ENCODE data around the gene BANF2. TPM values are rescaled to one million over a fixed set of nuclear protein-coding genes. Genes with fewer than 3 reads are reported as not detected.
A peak's percentile ranks its signal among the peaks of the same experiment; 100 is the strongest.

Gene BANF2
- total RNA-seq: 0.14 TPM
- polyA plus RNA-seq: 0.25 TPM
- long read RNA-seq, donor 1: 0 reads
- long read RNA-seq, donor 2: 0 reads
- long read RNA-seq, donor 3: 0 reads
- long read RNA-seq, donor 4: 0 reads
- long read RNA-seq, donor 5: 0 reads
- long read RNA-seq, donor 6: 0 reads
- long read RNA-seq, donor 7: 0 reads
- long read RNA-seq, donor 8: 0 reads
- long read RNA-seq, donor 9: 0 reads
- long read RNA-seq, donor 10: 0 reads

GRCh38 chr20:17699931-17700351 lies at the start of gene BANF2:
Gene BANF2, plus strand, starts transcription at chr20:17699966. Its CDS starts 25,060 bp downstream, at chr20:17725026.
- DNase-seq (ENCODE audit: low read depth in 6 of 9, low spot score in 9 of 9): no peak
- H3K4me1 ChIP-seq (ENCODE audit: control insufficient read depth in 2 of 2, insufficient read depth in 2 of 2, low read length in 2 of 2): no peaks in the 10 kb centered on the region
- no peaks in the 10 kb centered on the region for H3K36me3 ChIP-seq (ENCODE audit: control insufficient read depth in 2 of 2, insufficient read depth in 2 of 2, low read length in 1 of 2)
- H3K4me3 ChIP-seq (ENCODE audit: low read length in 2 of 2): no peak within 1 kb of the TSS
- H3K9me3 ChIP-seq (ENCODE audit: control insufficient read depth in 2 of 2, insufficient read depth in 1 of 2, low read length in 1 of 2): no peaks in the 10 kb centered on the region
- no peak within 1 kb of the TSS for H3K27ac ChIP-seq (ENCODE audit: low read depth in 1 of 2, low read length in 1 of 2)
- H3K27me3 ChIP-seq (ENCODE audit: control insufficient read depth in 2 of 2, insufficient read depth in 1 of 2, low read length in 1 of 2): no peaks in the 10 kb centered on the region
- 93% methylated on average over 3 of the region's 3 CpGs for WGBS

GRCh38 chr20:17650301-17651128 lies 49.3 kb upstream of the BANF2 start:
- Histone ChIP-seq H3K27ac (ENCODE audit: low read depth in 1 of 2, low read length in 1 of 2) (peak overlapping the region in 1 of 2 donors; percentile 84), H3K27me3 (ENCODE audit: control insufficient read depth in 2 of 2, insufficient read depth in 1 of 2, low read length in 1 of 2) (no peaks in the 10 kb centered on the region), H3K36me3 (ENCODE audit: control insufficient read depth in 2 of 2, insufficient read depth in 2 of 2, low read length in 1 of 2) (peaks cover 0 to 2% of the 10 kb centered on the region in 2 donors), H3K4me3 (ENCODE audit: low read length in 2 of 2) (no peak overlapping the region), H3K4me1 (ENCODE audit: control insufficient read depth in 2 of 2, insufficient read depth in 2 of 2, low read length in 2 of 2) (peaks cover 7 to 74% of the 10 kb centered on the region in 2 donors), H3K9me3 (ENCODE audit: control insufficient read depth in 2 of 2, insufficient read depth in 1 of 2, low read length in 1 of 2) (no peaks in the 10 kb centered on the region)
- DNase-seq (ENCODE audit: low read depth in 6 of 9, low spot score in 9 of 9): peak in 4 of 9 donors; percentile 57 to 84 (median 63)
- WGBS: 68% methylated on average over 12 of the region's 12 CpGs

- Histone ChIP-seq H3K4me1 (ENCODE audit: control insufficient read depth in 2 of 2, insufficient read depth in 2 of 2, low read length in 2 of 2) (peaks cover 7 to 79% of the 10 kb centered on the region in 2 donors), H3K27ac (ENCODE audit: low read depth in 1 of 2, low read length in 1 of 2) (peak overlapping the region in 1 of 2 donors; percentile 84), H3K27me3 (ENCODE audit: control insufficient read depth in 2 of 2, insufficient read depth in 1 of 2, low read length in 1 of 2) (no peaks in the 10 kb centered on the region), H3K9me3 (ENCODE audit: control insufficient read depth in 2 of 2, insufficient read depth in 1 of 2, low read length in 1 of 2) (no peaks in the 10 kb centered on the region), H3K36me3 (ENCODE audit: control insufficient read depth in 2 of 2, insufficient read depth in 2 of 2, low read length in 1 of 2) (peaks cover 0 to 2% of the 10 kb centered on the region in 2 donors), H3K4me3 (ENCODE audit: low read length in 2 of 2) (no peak overlapping the region)
- 78% methylated on average over 11 of the region's 11 CpGs for WGBS
- DNase-seq (ENCODE audit: low read depth in 6 of 9, low spot score in 9 of 9): peak in 1 of 9 donors; percentile 40
These were observed 48.5 kb upstream of the BANF2 start for GRCh38 chr20:17651129-17651759.

- Histone ChIP-seq H3K36me3 (ENCODE audit: control insufficient read depth in 2 of 2, insufficient read depth in 2 of 2, low read length in 1 of 2) (peaks cover 0 to 2% of the 10 kb centered on the region in 2 donors), H3K4me1 (ENCODE audit: control insufficient read depth in 2 of 2, insufficient read depth in 2 of 2, low read length in 2 of 2) (peaks cover 7 to 73% of the 10 kb centered on the region in 2 donors), H3K27ac (ENCODE audit: low read depth in 1 of 2, low read length in 1 of 2) (peak overlapping the region in 1 of 2 donors; percentile 17), H3K27me3 (ENCODE audit: control insufficient read depth in 2 of 2, insufficient read depth in 1 of 2, low read length in 1 of 2) (no peaks in the 10 kb centered on the region), H3K9me3 (ENCODE audit: control insufficient read depth in 2 of 2, insufficient read depth in 1 of 2, low read length in 1 of 2) (no peaks in the 10 kb centered on the region), H3K4me3 (ENCODE audit: low read length in 2 of 2) (no peak overlapping the region)
- WGBS: 98% methylated on average over 2 of the region's 2 CpGs
- DNase-seq (ENCODE audit: low read depth in 6 of 9, low spot score in 9 of 9): no peak
These were observed 47.9 kb upstream of the BANF2 start for GRCh38 chr20:17651760-17652388.

- Histone ChIP-seq H3K27me3 (ENCODE audit: control insufficient read depth in 2 of 2, insufficient read depth in 1 of 2, low read length in 1 of 2) (no peaks in the 10 kb centered on the region), H3K4me3 (ENCODE audit: low read length in 2 of 2) (no peak overlapping the region), H3K27ac (ENCODE audit: low read depth in 1 of 2, low read length in 1 of 2) (no peak overlapping the region), H3K9me3 (ENCODE audit: control insufficient read depth in 2 of 2, insufficient read depth in 1 of 2, low read length in 1 of 2) (no peaks in the 10 kb centered on the region), H3K36me3 (ENCODE audit: control insufficient read depth in 2 of 2, insufficient read depth in 2 of 2, low read length in 1 of 2) (peaks cover 0 to 2% of the 10 kb centered on the region in 2 donors), H3K4me1 (ENCODE audit: control insufficient read depth in 2 of 2, insufficient read depth in 2 of 2, low read length in 2 of 2) (peaks cover 7 to 68% of the 10 kb centered on the region in 2 donors)
- 96% methylated on average over 10 of the region's 10 CpGs for WGBS
- DNase-seq (ENCODE audit: low read depth in 6 of 9, low spot score in 9 of 9): no peak
These were observed 47.4 kb upstream of the BANF2 start for GRCh38 chr20:17652411-17652810.

- H3K27ac ChIP-seq (ENCODE audit: low read depth in 1 of 2, low read length in 1 of 2): no peak overlapping the region
- H3K36me3 ChIP-seq (ENCODE audit: control insufficient read depth in 2 of 2, insufficient read depth in 2 of 2, low read length in 1 of 2): peaks cover 7 to 12% of the 10 kb centered on the region in 2 donors
- no peaks in the 10 kb centered on the region for H3K27me3 ChIP-seq (ENCODE audit: control insufficient read depth in 2 of 2, insufficient read depth in 1 of 2, low read length in 1 of 2)
- over 99% methylated on average over 11 of the region's 11 CpGs for WGBS
- H3K9me3 ChIP-seq (ENCODE audit: control insufficient read depth in 2 of 2, insufficient read depth in 1 of 2, low read length in 1 of 2): peaks cover 2 to 6% of the 10 kb centered on the region in 2 donors
- peaks cover 3 to 51% of the 10 kb centered on the region in 2 donors for H3K4me1 ChIP-seq (ENCODE audit: control insufficient read depth in 2 of 2, insufficient read depth in 2 of 2, low read length in 2 of 2)
- H3K4me3 ChIP-seq (ENCODE audit: low read length in 2 of 2): no peak overlapping the region
- DNase-seq (ENCODE audit: low read depth in 6 of 9, low spot score in 9 of 9): no peak
These were observed 45.7 kb upstream of the BANF2 start for GRCh38 chr20:17653835-17654648.

GRCh38 chr20:17654649-17655285 lies 45.0 kb upstream of the BANF2 start:
- peaks cover 2 to 6% of the 10 kb centered on the region in 2 donors for H3K9me3 ChIP-seq (ENCODE audit: control insufficient read depth in 2 of 2, insufficient read depth in 1 of 2, low read length in 1 of 2)
- 74% methylated on average over 7 of the region's 7 CpGs for WGBS
- DNase-seq (ENCODE audit: low read depth in 6 of 9, low spot score in 9 of 9): no peak
- no peak overlapping the region for H3K27ac ChIP-seq (ENCODE audit: low read depth in 1 of 2, low read length in 1 of 2)
- no peaks in the 10 kb centered on the region for H3K27me3 ChIP-seq (ENCODE audit: control insufficient read depth in 2 of 2, insufficient read depth in 1 of 2, low read length in 1 of 2)
- H3K36me3 ChIP-seq (ENCODE audit: control insufficient read depth in 2 of 2, insufficient read depth in 2 of 2, low read length in 1 of 2): peaks cover 7 to 12% of the 10 kb centered on the region in 2 donors
- no peak overlapping the region for H3K4me3 ChIP-seq (ENCODE audit: low read length in 2 of 2)
- peaks cover 0 to 44% of the 10 kb centered on the region in 2 donors for H3K4me1 ChIP-seq (ENCODE audit: control insufficient read depth in 2 of 2, insufficient read depth in 2 of 2, low read length in 2 of 2)

GRCh38 chr20:17655286-17655651 lies 44.5 kb upstream of the BANF2 start:
- H3K9me3 ChIP-seq (ENCODE audit: control insufficient read depth in 2 of 2, insufficient read depth in 1 of 2, low read length in 1 of 2): peaks cover 2 to 6% of the 10 kb centered on the region in 2 donors

More at GRCh38 chr20:17655286-17655651, 44.5 kb upstream of the BANF2 start:
- Histone ChIP-seq H3K27me3 (ENCODE audit: control insufficient read depth in 2 of 2, insufficient read depth in 1 of 2, low read length in 1 of 2) (no peaks in the 10 kb centered on the region), H3K36me3 (ENCODE audit: control insufficient read depth in 2 of 2, insufficient read depth in 2 of 2, low read length in 1 of 2) (peaks cover 11 to 14% of the 10 kb centered on the region in 2 donors), H3K4me3 (ENCODE audit: low read length in 2 of 2) (no peak overlapping the region), H3K4me1 (ENCODE audit: control insufficient read depth in 2 of 2, insufficient read depth in 2 of 2, low read length in 2 of 2) (peaks cover 0 to 39% of the 10 kb centered on the region in 2 donors), H3K27ac (ENCODE audit: low read depth in 1 of 2, low read length in 1 of 2) (no peak overlapping the region)
- DNase-seq (ENCODE audit: low read depth in 6 of 9, low spot score in 9 of 9): no peak
- 99% methylated on average over 7 of the region's 7 CpGs for WGBS

Measured in thymus (tissue), 14 donors.